Activated naive CD4-positive, alpha-beta T cell treated with anti-CD3 and anti-CD28 coated beads, Interleukin-2, amount 50 U/mL, for 24 hours (primary cell): Measurements from ENCODE around the gene SWI5.
"Not testable (repeated sequence)": the region's sequence is repeated elsewhere in the genome, so short reads cannot be mapped to it uniquely, and the experiment has no call there.

Source experiments
- H3K27ac Mint-ChIP-seq: one replicate; pipeline ENCODE4 v1.8.0; 2021; ENCODE audit warnings: mild to moderate bottlenecking, mixed read lengths
- H3K27me3 Mint-ChIP-seq: one replicate; pipeline ENCODE4 v1.8.0; 2021; ENCODE audit warnings: mixed read lengths
- H3K36me3 Mint-ChIP-seq: one replicate; pipeline ENCODE4 v1.8.0; 2021; ENCODE audit warnings: mixed read lengths
- H3K4me1 Mint-ChIP-seq: one replicate; pipeline ENCODE4 v1.8.0; 2021; ENCODE audit warnings: mixed read lengths
- H3K4me3 Mint-ChIP-seq: one replicate; pipeline ENCODE4 v1.8.0; 2021; ENCODE audit warnings: mild to moderate bottlenecking, mixed read lengths
- H3K9me3 Mint-ChIP-seq: one replicate; pipeline ENCODE4 v1.8.0; 2021; ENCODE audit warnings: mixed read lengths

Gene SWI5

DNA sequence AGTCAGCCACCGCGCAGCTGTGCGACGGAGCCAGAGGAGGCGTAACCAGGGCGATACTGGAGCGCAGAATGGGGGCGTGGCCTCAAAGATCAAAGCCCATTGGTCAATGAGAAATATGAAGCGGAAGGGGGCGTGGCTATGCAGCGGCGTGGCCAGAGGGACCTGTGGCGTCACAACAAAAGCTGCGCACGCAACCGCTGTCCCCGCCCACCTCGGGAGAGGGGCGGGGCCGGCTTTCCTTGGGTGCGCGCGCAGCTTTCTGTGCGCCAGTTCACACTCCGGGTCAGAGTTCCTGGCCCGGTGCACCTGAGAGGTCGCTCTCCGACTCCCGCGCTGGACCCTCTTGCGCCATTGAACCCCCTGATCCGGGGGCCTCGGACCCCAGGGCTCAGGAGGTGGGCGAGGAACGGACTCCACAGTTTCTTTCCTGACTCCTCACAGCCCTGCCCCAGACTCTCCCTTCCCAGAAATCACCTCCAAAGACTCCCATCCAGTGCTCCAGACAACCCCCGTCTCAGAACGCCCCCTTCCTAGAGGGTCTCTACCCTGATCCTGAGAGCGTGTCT, at the start of gene SWI5:
SWI5 (plus strand) TSS at position 269 of the 566 bp plus-strand sequence.
- Mint-ChIP-seq H3K4me3 (peak within 1 kb of the TSS; percentile 95), H3K27me3 (no peaks in the 10 kb centered on the region), H3K36me3 (peaks cover 6% of the 10 kb centered on the region), H3K4me1 (peaks cover 37% of the 10 kb centered on the region), H3K27ac (peak within 1 kb of the TSS; percentile 94), H3K9me3 (no peaks in the 10 kb centered on the region)

DNA sequence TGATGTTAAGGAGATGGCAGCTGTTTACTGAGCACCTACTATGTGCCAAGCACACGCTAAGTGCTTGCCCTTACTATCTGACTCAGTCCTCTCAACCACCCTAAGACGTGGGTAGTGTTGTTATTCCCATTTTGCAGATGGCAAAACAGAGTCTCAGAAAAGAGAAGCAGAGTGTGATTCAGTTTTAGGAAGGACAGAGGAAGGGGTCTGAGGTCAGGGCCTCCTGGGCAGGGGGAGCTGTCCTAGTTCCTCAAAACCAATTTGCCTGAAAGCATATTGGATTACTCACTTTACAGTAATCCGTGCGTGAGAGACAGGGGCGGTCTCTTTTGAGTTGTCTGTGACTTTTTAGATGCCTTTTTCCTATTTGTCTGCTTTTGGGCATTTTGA, 49.7 kb upstream of the SWI5 start:
- no peak overlapping the region for H3K27ac Mint-ChIP-seq
- no peak overlapping the region for H3K4me3 Mint-ChIP-seq

DNA sequence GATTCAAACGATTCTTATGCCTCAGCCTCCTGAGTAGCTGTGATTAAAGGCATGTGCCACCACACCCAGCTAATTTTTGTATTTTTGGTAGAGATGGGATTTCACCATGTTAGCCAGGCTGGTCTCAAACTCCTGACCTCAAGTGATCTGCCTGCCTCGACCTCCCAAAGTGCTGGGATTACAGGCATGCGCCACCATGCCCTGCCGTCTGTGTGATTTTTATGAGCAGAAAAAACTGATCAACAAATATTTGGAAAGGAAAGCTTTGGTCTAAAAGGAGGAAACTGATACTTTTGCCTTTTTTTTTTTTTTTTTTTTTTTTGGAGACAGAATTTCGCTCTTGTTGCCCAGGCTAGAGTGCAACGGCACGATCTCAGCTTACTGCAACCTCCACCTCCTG, 45.2 kb upstream of the SWI5 start:
- not testable (repeated sequence) for H3K27ac Mint-ChIP-seq, H3K4me3 Mint-ChIP-seq, H3K4me1 Mint-ChIP-seq, H3K27me3 Mint-ChIP-seq, H3K9me3 Mint-ChIP-seq, H3K36me3 Mint-ChIP-seq

More for the DNA sequence above, 49.7 kb upstream of the SWI5 start:
- Mint-ChIP-seq H3K27me3 (no peaks in the 10 kb centered on the region), H3K9me3 (no peaks in the 10 kb centered on the region), H3K36me3 (no peaks in the 10 kb centered on the region), H3K4me1 (no peaks in the 10 kb centered on the region)

DNA sequence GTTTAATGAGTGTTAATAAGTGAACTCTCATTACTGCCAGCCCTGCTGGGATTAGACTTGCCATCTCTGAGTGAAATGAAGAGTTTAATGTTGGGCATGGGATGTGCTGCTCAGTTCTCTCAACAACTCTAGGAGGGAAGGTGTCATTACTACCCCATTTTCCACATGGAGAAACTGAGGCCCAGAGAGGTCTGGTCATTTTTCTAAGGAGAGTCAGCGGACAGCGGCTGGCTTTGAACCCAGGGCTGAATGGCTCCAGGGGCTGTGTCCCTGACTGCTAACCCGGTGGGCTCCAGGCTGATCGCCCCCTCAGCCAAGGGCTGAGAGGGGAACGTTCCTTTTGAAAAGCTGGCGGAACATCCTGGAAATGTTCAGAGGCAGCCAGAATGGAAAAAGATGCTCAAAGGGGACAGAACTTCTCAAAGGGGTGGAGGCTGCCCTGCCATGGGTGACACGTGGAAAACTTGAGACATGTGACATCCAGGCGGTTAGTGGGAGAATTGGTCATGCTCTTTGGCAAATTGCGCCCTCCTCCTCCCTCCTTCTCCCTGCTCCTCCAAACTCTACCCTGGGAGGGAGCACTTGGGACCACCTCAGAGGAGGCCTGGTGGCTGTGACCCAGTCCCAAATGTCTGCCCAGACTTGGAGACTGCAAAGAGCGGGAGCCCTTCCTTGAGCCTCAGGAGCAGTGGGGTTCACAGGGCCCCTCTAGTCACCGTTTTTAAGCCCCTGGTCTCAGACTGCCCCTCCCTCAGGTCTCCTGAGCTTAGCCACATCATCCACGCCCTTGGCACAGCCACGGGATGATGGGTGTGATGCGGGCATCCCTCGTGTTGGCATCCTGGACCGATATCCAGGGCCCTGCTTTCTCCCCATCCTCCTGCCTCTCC, 44.2 kb upstream of the SWI5 start:
- Mint-ChIP-seq H3K27ac (no peak overlapping the region), H3K4me1 (no peaks in the 10 kb centered on the region), H3K27me3 (no peaks in the 10 kb centered on the region), H3K36me3 (no peaks in the 10 kb centered on the region), H3K4me3 (no peak overlapping the region), H3K9me3 (no peaks in the 10 kb centered on the region)

DNA sequence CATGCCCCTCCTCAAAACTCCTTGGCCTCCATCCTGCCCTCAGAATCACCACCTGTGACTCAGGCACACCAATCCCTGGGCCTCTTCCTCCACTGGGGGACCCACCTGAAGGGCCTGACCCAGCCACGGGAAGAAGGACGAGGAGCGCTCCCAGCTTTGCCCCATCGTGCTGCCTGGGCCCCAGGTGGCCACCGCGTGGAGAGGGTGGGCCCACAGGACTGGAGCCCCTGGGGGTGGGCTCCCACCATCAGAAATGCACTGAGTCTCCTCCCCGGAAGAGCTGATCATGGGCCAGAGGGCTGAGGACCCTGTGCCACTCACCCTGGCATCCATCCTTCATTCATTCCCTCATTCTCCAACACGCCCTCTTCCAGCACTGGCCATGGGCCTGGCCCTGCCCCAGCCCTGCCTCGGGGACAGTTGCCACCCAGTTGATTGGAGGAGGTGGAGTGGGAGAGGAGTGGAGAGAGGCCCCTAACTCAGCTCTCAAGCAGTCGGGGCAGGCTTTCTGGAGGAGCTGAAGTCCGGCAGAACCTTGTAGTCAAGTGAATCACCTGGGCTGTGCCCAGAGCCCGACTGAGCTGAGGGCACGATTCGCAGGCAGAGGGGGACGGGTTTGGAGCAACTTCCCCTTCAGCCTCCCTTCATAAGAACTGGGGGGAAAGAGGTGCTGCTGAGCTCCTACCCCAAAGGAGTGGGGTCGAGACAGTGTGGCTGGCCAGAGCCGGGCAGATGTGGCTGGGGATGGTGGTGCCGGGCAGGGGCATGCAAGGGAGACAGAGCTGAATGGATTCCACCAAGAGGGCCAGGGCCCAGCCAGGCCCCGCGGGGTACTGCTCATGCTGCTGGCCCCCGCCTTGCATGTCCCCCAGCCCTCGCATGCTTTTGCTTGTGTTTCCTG, 43.3 kb upstream of the SWI5 start:
- no peak overlapping the region for H3K4me3 Mint-ChIP-seq
- H3K9me3 Mint-ChIP-seq, result no peaks in the 10 kb centered on the region
- no peaks in the 10 kb centered on the region for H3K4me1 Mint-ChIP-seq
- no peaks in the 10 kb centered on the region for H3K27me3 Mint-ChIP-seq
- H3K36me3 Mint-ChIP-seq, result no peaks in the 10 kb centered on the region
- H3K27ac Mint-ChIP-seq, result no peak overlapping the region

DNA sequence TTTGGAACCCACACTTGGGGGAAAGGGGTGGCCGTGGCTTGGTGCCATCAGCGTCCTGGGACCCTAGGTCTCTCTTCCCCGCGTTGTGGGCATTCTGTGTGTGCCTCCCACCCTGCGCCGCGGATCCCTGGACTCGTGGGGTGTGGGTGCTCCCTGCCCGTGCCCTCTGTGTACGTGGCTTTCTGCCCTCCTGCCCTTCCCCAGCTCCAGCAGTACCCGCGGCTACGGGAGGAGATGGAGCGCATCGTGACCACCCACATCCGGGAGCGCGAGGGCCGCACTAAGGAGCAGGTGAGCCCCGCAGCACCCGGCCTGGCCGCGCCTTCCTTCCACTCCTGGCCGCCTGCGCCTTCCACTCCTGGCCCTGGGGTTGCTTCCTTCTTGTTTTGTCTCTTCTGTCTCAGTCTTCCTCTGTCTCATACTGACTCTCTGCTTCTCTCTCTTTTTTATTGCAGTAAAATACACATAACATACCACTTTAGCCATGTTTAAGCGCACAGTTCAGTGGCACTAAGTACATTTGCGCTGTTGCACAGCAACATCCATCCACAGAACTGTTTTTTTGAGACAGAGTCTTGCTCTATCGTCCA, 42.2 kb upstream of the SWI5 start:
- Mint-ChIP-seq H3K27ac (no peak overlapping the region), H3K4me1 (no peaks in the 10 kb centered on the region), H3K4me3 (no peak overlapping the region), H3K9me3 (no peaks in the 10 kb centered on the region), H3K36me3 (no peaks in the 10 kb centered on the region), H3K27me3 (no peaks in the 10 kb centered on the region)

DNA sequence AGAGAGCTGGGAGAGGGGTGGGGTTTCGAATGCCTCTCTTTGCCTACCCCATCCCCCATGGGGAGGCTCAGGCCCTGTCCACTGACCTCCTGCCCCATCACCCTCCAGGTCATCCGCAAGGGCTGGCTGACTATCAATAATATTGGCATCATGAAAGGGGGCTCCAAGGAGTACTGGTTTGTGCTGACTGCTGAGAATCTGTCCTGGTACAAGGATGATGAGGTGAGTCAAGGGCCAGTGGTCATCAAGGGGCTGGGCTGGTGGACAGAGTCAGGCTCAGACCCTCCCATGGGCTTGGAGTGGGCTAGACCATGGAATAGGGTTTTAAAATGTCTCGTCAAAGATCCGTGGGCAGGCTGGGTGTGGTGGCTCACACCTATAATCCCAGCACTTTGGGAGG, 34.0 kb upstream of the SWI5 start:
- Mint-ChIP-seq H3K36me3 (no peaks in the 10 kb centered on the region), H3K27ac (no peak overlapping the region), H3K4me1 (peaks cover 10% of the 10 kb centered on the region), H3K4me3 (no peak overlapping the region), H3K9me3 (no peaks in the 10 kb centered on the region), H3K27me3 (peaks cover 11% of the 10 kb centered on the region)

DNA sequence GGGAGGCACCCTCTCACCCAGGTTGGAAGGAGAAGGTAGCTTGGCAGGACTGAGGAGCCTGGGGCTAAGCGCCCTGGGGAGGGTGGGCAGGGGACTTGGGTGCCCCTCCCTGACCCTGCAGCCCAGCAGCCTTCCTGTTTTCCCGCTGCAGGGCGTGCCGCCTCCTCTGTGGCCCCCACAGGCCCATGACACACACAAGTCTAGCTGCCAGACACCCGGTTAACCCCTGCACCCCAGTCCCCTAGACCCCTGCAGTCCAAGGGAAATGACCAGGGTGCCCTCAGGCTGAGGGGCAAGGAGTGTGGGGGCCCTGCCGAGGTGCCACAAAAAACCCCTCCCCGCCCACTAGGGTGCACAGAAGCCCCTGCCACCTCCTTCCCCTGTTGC, 33.3 kb upstream of the SWI5 start:
- no peak overlapping the region for H3K27ac Mint-ChIP-seq

DNA sequence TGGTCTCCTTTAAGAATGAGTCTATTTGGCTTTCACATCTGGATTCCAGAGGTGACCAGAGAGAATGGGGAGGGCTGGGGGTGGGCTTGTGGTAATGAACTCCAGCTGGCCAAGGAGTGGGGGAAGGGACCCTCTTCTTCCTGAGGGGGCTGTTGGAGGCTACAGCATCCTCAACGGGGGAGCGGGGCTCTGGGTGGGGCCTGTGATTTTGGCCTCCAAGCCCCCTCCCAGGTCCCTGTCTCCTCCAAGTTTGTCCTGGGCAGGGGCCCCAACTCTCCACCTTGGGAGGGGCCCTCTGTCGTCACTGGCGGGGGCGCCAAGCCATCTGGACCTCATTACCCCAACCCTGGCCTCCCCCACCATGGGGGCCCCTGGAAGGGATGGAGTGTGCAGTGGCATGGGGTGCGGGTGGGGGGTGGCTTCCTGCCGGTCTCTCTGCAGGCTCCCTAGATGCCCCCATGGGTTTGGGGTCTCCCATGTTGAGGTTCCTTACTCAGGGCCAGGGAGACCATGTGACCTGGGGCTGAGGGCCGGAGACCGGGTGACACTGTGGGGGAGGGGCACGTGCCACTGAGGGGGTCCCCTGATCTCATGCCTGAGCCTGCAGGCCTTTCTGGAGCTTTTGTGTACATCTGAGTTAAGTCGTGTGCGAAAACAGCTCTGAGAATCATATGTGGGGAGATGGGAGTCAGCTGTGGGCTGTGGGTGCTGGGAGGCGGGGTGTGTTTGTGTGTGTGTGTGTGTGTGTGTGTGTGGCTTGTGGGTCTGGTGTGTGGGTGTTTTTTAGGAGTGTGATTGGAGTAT, 32.7 kb upstream of the SWI5 start:
- Mint-ChIP-seq H3K9me3 (no peaks in the 10 kb centered on the region), H3K36me3 (no peaks in the 10 kb centered on the region), H3K27ac (no peak overlapping the region), H3K4me3 (no peak overlapping the region), H3K27me3 (peaks cover 11% of the 10 kb centered on the region), H3K4me1 (peaks cover 10% of the 10 kb centered on the region)

More for the DNA sequence above, 33.3 kb upstream of the SWI5 start:
- Mint-ChIP-seq H3K27me3 (peaks cover 11% of the 10 kb centered on the region), H3K9me3 (no peaks in the 10 kb centered on the region), H3K4me3 (no peak overlapping the region), H3K36me3 (no peaks in the 10 kb centered on the region), H3K4me1 (peaks cover 10% of the 10 kb centered on the region)

DNA sequence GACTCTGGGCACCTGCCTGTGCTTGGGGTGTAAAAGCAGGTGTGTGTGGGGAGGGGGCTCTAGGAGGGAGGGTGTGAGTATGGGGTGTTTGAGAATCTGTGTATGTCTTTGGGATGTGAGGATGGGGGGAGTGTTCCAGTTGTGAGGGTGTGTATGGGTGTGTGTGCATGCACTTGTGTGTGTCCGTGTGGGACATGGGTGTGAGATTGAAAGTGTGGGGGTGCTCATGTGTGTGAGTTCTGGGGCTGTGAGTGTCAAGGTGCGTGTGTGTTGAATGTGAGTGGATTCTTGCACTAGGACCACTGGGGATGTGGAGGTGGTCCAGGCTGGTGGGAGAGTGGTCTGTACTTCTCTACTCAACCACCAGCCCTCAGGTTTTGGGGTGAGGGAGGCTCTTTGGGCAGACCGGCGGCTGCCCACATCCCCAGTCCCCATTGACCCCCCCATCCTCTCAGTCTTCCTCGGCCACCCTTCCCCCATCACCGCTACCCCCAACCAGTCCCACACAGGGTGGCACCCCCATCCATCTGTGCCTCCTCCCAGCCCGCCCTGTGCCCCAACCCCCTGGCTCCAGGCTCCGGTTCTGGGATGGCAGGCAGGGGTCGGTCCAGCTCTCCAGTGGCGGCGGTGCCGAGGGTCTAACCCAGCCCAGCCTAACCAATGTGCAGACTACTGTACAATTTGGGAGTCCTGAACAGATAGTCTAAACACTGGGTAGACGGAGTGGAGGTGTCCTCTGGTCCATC, 31.8 kb upstream of the SWI5 start:
- Mint-ChIP-seq H3K4me1 (peaks cover 10% of the 10 kb centered on the region), H3K36me3 (no peaks in the 10 kb centered on the region), H3K4me3 (no peak overlapping the region), H3K27ac (no peak overlapping the region), H3K27me3 (peaks cover 11% of the 10 kb centered on the region), H3K9me3 (no peaks in the 10 kb centered on the region)

DNA sequence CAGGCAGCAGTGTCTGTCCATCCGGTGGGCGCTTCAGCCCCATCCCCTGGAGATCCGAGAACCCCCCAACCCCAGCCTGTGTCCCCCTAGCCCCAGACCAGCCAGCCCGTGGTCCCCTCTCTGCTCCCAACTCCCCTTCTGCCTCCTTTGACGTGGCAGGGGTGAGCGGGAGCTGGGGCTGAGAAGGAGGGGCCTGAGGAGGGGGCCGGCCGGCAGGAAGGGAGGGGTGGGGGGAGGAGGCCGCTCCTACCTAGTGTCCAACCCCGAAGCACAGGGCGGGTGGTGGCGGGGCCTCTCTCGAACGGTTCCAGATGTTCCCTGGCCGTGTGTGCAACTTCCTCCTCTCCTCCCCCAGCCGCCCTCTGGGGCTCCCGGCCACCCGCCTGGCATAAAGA, 31.2 kb upstream of the SWI5 start:
- Mint-ChIP-seq H3K4me1 (peaks cover 12% of the 10 kb centered on the region), H3K4me3 (no peak overlapping the region), H3K36me3 (no peaks in the 10 kb centered on the region), H3K27ac (no peak overlapping the region), H3K27me3 (peaks cover 11% of the 10 kb centered on the region), H3K9me3 (no peaks in the 10 kb centered on the region)

DNA sequence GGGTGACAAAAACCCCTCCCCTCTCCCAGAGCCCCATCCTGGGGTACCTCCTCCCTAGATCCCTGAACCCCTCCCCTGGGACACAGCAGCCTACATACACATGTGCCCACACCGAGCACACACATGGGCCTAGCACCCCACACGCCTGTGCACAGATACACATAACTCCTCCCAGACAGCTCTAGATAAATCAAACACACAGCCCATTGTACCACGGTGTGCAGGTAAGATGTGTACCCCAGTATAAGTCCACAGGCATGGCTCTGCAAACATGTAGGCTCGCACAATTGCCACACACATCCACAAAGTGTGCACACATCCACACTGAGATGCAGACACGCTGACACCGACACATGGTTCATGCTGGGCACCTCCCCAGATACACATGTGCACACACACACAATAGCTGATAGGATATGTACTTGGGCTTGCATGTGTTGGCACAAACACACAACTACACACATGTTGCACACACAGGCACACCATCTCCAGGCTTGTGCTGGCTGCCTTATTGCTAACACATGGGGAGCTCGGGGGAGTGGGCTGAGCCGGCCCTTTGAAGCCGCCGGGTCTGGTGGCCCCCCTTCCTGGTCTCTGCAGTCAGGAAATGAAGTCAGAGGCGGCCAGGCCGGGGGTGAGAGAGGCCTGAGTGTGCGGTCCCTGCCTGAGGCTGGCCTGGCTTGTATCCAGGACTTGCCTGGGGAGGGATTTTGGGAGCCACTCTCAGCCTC, 30.5 kb upstream of the SWI5 start:
- H3K36me3 Mint-ChIP-seq, result no peaks in the 10 kb centered on the region
- H3K4me1 Mint-ChIP-seq, result peaks cover 12% of the 10 kb centered on the region
- no peak overlapping the region for H3K4me3 Mint-ChIP-seq
- H3K27ac Mint-ChIP-seq, result no peak overlapping the region
- H3K27me3 Mint-ChIP-seq, result peaks cover 11% of the 10 kb centered on the region
- H3K9me3 Mint-ChIP-seq, result no peaks in the 10 kb centered on the region

DNA sequence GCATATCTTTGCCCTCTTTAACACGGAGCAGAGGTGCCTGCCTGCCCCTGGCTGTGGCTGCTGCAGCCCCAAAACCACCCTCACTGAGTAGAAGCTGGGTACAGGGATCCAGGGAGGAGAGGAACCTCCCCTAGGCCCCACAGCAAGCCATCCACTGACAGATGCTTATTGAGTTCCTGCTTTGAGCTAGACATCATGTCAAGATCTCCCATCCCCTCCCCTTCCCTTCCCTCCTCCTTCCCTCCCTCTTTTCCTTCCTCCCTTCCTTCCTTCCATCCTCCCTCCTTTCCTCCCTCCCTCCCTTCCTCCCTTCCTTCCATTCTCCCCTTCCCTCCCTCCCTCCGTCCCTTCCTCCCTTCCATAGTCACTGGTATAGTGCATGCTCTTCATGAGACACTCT, 29.6 kb upstream of the SWI5 start:
- Mint-ChIP-seq H3K9me3 (no peaks in the 10 kb centered on the region), H3K27ac (no peak overlapping the region), H3K36me3 (no peaks in the 10 kb centered on the region), H3K27me3 (peaks cover 10% of the 10 kb centered on the region), H3K4me3 (no peak overlapping the region), H3K4me1 (peaks cover 18% of the 10 kb centered on the region)
